Osteocyte (in vitro differentiated cells): Measurements from ENCODE around the gene PABPC1L. TPM values are rescaled to one million over a fixed set of nuclear protein-coding genes. Genes with fewer than 3 reads are reported as not detected.

Experiments used
- DNase-seq: peaks from one replicate; pipeline ENCODE4 v3.0.0; 2021; ENCODE audit warnings: mixed read lengths; ENCODE audit not compliant: unreplicated experiment; ENCODE audit errors: extremely low spot score
- H3K27ac Mint-ChIP-seq: one replicate; pipeline ENCODE4 v1.8.0; 2021; ENCODE audit warnings: mild to moderate bottlenecking, mixed read lengths; ENCODE audit not compliant: unreplicated experiment
- H3K27me3 Mint-ChIP-seq: one replicate; pipeline ENCODE4 v1.8.0; 2021; ENCODE audit warnings: mixed read lengths; ENCODE audit not compliant: unreplicated experiment
- H3K36me3 Mint-ChIP-seq: one replicate; pipeline ENCODE4 v1.8.0; 2021; ENCODE audit warnings: mixed read lengths; ENCODE audit not compliant: unreplicated experiment
- H3K4me1 Mint-ChIP-seq: one replicate; pipeline ENCODE4 v1.8.0; 2021; ENCODE audit warnings: mixed read lengths; ENCODE audit not compliant: unreplicated experiment
- H3K4me3 Mint-ChIP-seq: one replicate; pipeline ENCODE4 v1.8.0; 2021; ENCODE audit warnings: mild to moderate bottlenecking, moderate library complexity, mixed read lengths; ENCODE audit not compliant: unreplicated experiment
- H3K9me3 Mint-ChIP-seq: one replicate; pipeline ENCODE4 v1.8.0; 2021; ENCODE audit warnings: mixed read lengths; ENCODE audit not compliant: unreplicated experiment
- CTCF ChIP-seq: fragments of 200-600 bp; sonication (generic); IDR thresholded peaks from 2 replicates; pipeline ENCODE4 v1.5.0; 2021; ENCODE audit warnings: antibody characterized with exemption, mild to moderate bottlenecking, moderate library complexity
- total RNA-seq: library from RNA; stranded (reverse); gene quantifications from 2 replicates; pipeline ENCODE4 v1.2.1, GENCODE V29; 2021

The PABPC1L gene
- total RNA-seq, 1 donor from 2014 or later, result 65.3 TPM

GRCh38 chr20:44959638-44960102, 49.8 kb downstream of the PABPC1L start:
- no peaks in the 10 kb centered on the region for H3K9me3 Mint-ChIP-seq
- peaks cover 15% of the 10 kb centered on the region for H3K36me3 Mint-ChIP-seq
- H3K4me3 Mint-ChIP-seq, result peak overlapping the region; percentile 93
- H3K27ac Mint-ChIP-seq, result peak overlapping the region; percentile 90
- H3K4me1 Mint-ChIP-seq, result peaks cover 26% of the 10 kb centered on the region
- TF ChIP-seq CTCF, result no peak
- H3K27me3 Mint-ChIP-seq, result no peaks in the 10 kb centered on the region
- DNase-seq, result no peak

- peak within 1 kb of the TSS; percentile 90 for H3K27ac Mint-ChIP-seq
- H3K4me1 Mint-ChIP-seq, result peaks cover 26% of the 10 kb centered on the region
- peak; percentile 94 for DNase-seq
- no peak for TF ChIP-seq CTCF
- no peaks in the 10 kb centered on the region for H3K9me3 Mint-ChIP-seq
- no peaks in the 10 kb centered on the region for H3K27me3 Mint-ChIP-seq
- peaks cover 9% of the 10 kb centered on the region for H3K36me3 Mint-ChIP-seq
- peak within 1 kb of the TSS; percentile 93 for H3K4me3 Mint-ChIP-seq
Observed at GRCh38 chr20:44960103-44960852, 50.4 kb downstream of the PABPC1L start, which contains the start of gene TOMM34. Gene TOMM34 (minus strand): TSS chr20:44960397. CDS start chr20:44960333, 64 bp downstream.

DNA sequence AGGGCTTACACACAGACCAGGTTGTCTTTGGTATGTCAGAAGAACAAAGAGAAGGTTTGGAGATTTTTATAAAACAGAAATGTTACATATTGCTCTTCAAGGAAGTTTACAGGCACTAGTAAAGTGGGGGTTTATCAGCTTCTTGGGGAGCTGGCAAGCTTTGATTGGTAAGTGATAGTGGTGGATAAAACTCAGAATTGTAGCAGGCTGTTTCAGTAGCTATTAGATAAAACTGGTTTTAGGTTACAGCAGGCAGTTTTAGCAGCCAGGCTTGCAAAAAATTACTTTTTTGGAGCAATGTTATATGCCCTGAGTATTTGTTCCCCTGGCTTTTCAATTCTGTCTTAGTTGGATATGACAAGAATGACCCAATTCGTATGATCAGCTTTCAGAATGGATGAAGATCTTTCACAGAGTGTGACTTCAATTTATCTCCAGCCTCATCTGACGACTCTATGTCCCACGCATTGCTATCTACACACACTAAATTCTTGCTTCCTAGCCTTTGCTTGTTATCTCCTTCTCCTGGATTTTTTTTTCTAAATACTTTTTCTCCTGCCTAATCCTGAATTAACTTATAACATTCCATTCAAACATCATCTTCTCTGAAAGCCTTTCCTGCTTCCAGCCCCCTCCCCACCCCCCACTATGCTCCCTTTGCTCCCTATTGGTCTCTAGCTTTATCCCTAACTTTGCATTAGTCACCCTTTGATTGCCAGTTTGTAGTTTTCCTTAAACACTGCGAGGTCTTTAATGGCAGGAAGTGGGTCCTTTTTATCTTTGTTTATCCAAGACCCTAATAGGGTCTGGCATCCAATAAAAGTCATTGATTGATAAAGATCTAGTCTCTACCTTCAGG, 51.4 kb downstream of the PABPC1L start:
- Mint-ChIP-seq H3K27me3 (no peaks in the 10 kb centered on the region), H3K36me3 (peaks cover under 1% of the 10 kb centered on the region), H3K27ac (no peak overlapping the region), H3K4me3 (peak overlapping the region; percentile 93), H3K4me1 (peaks cover 32% of the 10 kb centered on the region), H3K9me3 (no peaks in the 10 kb centered on the region)
- TF ChIP-seq CTCF, result no peak
- DNase-seq, result no peak

DNA sequence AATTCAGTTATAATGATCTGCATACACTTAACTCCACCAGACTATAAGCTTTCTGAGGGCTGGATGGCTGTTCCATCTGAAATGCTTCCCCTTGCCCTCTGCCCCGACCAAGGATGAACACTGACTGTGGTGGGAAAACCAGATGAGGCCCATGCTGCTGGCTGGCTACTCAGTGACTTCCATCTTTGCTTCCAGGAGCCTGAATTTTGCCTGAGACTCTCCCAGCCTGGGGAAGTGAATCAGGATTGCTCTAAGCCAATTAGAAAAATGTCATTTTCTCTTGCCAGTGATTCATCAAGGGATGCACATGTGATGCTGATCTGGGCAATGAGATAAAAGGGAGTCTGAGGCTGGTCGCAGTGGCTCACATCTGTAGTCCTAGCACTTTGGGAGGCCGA, 52.0 kb downstream of the PABPC1L start:
- Mint-ChIP-seq H3K27ac (no peak overlapping the region), H3K4me1 (peaks cover 38% of the 10 kb centered on the region)
- no peak for DNase-seq

More for the DNA sequence above, 52.0 kb downstream of the PABPC1L start:
- Mint-ChIP-seq H3K4me3 (no peak overlapping the region), H3K9me3 (no peaks in the 10 kb centered on the region), H3K27me3 (no peaks in the 10 kb centered on the region), H3K36me3 (no peaks in the 10 kb centered on the region)
- TF ChIP-seq CTCF, result no peak
